GM18520 (cell line): ENCODE results near the gene ATRN.
"Not testable (repeated sequence)": the region's sequence is repeated elsewhere in the genome, so short reads cannot be mapped to it uniquely, and the experiment has no call there.

Source experiments
- ATAC-seq: cut with Tn5 transposase; IDR thresholded peaks from one replicate; pipeline ENCODE4 v1.9.1; 2021; ENCODE audit not compliant: unreplicated experiment

ATRN gene

GRCh38 chr20:3514012-3514642, 43.3 kb downstream of the ATRN start:
- no peak for ATAC-seq

DNA sequence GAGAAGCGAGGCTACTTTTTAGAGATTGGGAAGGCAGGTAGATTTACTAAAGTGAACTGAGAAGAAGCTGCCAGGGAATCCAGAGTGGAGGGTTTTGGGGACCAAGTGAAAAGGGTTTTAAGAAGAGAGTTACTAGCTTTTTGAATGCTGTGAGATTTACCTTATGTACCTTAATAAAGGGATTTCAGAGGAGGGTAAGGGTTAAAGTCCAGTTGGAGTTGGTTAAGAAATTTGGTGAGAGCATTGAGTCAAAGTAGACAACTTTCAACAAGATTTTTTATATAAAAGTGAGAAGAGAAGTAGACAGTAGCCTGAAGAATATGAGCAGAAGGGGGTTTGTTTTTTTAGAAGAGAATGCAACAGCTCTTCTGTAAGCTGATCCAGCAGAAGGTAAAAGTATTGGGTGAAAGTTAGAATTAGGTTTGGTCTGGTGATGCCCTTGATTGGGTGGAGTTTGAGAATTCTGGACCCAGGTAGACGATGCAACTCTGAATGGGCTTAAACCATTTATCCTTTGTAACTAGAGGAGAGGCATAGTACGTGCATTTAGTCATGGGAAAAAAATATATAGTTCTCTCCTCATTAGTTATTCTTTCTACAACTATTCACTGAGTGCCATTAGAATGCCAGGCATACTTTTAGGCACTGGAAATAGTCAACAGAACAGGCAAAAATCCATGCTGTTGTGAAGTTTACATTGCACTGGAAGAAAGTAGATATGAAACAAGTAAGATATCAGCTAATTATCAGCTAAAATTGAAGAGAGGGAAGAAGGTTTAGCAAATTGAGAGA, 44.8 kb downstream of the ATRN start:
- ATAC-seq = no peak

GRCh38 chr20:3521852-3522740, 51.3 kb downstream of the ATRN start:
- no peak for ATAC-seq

DNA sequence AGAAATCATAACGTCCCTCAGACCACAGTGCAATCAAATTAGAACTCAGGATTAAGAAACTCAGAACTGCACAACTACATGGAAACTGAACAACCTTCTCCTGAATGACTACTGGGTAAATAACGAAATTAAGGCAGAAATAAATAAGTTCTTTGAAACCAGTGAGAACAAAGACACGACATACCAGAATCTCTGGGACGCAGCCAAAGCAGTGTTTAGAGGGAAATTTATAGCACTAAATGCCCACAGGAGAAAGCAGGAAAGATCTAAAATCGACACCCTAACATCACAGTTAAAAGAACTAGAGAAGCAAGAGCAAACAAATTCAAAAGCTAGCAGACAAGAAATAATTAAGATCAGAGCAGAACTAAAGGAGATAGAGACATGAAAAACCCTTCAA, 53.9 kb downstream of the ATRN start:
- ATAC-seq = not testable (repeated sequence)

- no peak for ATAC-seq
These were observed 61.3 kb downstream of the ATRN start for GRCh38 chr20:3532089-3532615.

- not testable (repeated sequence) for ATAC-seq
These were observed 66.9 kb downstream of the ATRN start for GRCh38 chr20:3537733-3538132.

GRCh38 chr20:3539311-3540107, 68.7 kb downstream of the ATRN start:
- no peak for ATAC-seq

DNA sequence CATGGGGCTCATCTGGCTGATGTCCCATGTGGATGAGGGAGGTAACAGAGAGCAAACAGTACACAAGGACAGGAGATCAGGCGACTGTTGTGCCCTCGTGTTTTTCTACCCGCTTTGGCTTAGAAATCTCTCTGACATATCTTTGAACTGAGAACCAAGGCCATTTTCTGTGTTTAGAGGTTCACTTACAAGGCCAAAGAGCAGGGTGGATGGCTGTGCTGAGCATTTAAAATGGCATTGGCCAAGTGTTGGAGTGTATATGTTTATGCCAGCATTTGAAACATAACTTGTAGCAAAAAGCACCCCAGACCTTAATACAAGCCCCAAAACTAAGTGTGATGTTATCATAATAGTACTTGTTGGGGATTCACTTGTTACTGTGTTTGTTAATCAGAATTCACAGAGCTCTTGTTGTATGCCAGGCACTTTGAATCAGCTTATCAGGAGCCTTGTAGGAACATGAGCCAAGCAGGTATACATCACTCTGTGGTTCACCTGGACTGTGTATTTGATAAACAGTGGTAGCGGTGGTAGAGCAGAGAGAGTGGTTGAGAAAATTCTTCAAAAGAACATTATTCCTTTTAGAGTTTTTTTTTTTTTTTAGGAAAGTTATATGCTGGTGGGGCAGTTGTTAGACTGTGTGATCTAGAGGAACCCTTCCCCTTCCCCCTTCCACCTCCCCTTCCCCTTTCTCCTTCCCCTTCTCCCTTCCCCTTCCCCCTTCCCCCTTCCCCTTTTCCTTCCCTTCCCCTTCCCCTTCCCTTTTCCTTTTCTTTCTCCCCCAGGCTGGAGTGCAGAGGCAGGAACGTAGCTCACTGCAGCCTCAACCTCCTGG, 71.3 kb downstream of the ATRN start:
- no peak for ATAC-seq

DNA sequence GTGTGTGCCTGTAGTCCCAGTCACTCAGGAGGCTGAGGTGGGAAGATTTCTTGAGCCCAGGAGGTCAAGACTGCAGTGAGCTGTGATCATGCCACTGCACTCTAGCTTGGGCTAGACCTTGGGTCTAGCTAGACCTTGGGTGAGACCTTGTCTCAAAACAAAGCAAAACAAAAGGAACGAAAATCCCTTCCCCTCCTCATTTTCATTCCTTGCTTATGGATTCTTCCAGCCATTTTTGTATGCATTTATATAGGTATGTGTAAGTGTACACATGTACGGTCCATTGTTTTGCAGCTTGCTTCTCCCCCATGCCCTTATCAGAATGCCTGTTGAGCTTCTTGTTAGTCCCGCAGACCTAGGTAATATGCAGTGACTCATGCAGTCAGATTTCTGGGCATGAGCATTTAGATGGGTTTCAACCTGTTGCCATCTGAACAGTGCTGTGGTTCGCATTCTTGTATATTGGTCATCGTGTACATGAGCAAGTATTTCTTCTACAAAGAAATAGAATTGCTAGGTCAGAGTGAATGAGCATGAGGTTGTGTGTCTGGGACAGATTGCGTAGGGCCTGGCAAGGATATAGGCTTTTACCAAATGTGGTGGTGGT, 73.2 kb downstream of the ATRN start:
- ATAC-seq = no peak

GRCh38 chr20:3545401-3545925, 74.6 kb downstream of the ATRN start:
- ATAC-seq = no peak

GRCh38 chr20:3547906-3548305, 77.1 kb downstream of the ATRN start:
- no peak for ATAC-seq

DNA sequence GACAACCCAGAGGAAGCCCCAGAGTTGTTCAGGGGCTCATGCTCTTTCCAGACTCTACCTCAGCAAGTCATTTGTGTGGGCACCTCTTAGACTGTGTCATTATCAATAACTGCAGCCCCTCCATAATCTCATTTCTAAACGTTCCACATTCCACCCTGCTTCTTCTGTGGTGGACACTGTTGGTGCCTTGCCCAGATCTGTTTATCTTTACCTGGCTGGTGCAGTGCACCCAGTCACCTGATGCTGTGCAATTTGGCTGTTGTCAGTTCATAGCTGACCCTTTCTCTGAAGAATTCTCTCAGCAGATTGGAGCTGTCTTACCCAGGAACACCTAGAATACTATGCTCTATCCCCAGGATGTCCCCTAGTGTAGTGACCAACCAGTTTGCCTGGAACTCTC, 80.0 kb downstream of the ATRN start:
- ATAC-seq = no peak

- no peak for ATAC-seq
These were observed 81.0 kb downstream of the ATRN start for GRCh38 chr20:3551681-3552434.

GRCh38 chr20:3553663-3554062, 82.8 kb downstream of the ATRN start:
- no peak for ATAC-seq

DNA sequence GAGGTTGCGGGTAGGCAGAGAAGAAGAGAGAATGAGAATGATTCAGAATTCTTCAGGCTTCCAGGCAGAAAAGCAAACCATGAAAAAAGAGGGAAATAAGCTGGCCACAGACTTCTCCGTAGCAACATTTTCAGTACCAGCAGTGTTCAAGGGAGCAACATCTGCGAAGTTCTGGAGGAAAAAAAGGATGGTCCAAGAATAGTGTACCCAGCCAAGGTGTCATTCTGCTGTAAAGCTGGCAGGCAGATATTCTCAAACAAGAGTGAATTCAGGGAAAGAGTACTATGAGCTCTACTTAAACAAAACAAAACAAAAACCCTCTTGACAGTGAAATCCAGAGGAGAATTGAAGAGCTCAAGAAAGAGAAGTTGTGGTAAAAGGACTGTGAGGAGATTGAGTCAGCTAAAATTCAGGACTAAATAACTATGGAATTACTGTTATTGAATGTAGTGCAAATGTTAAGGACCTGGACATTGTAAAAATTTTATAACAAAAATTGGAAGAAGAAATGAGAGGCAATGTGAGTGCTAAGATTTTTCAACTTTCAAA, 86.5 kb downstream of the ATRN start:
- no peak for ATAC-seq

DNA sequence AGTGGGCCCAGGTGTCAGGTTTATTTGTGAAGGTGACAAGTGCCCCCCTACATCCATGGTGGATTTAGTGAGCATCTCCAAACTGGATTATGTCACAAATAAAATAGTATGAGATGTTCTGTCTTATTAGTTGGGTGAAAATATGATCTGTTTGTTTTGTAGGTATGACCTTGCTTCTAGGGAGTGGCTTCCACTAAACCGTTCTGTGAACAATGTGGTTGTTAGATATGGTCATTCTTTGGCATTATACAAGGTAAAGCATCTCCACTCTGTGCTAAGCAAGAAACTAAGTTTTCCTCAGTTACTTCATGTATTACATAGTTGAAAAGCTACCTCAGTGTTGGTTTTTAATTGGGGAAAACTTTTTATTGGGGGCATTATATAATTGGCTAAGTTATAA, 88.4 kb downstream of the ATRN start:
- no peak for ATAC-seq

DNA sequence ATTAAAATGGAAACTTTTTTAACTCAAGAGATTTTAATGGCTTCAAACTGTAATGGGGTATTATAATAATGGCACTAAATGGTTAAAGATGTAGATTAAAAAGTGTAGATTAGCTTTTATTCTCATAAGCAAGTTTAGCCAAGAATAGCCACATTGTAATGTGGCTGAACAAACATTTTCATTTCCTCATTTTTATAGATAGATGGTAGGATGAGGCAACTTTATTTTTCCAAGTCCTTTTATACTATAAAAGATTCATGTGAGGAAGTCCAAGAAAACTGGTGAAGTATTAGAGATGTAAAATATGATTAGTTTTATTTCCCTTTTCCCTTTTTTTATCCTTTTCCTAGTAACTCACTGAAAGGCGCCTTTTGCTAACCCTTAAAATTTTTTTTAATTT, 88.8 kb downstream of the ATRN start:
- ATAC-seq = no peak

DNA sequence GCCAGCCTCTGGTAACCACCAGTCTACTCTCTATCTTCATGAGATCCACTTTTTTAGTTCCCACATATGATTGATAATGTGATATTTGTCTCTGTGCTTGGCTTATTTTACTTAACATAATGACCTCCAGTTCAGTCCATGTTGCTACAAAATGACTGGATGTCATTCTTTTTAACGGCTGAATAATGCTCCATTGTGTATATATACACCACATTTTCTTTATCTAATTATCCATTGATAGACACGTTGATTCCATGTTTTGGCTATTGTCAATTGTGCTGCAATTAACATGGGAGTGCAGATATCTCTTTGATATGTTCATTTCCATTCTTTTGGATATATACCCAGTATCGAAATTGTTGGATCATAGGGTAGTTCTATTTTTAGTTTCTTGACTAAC, 89.3 kb downstream of the ATRN start:
- no peak for ATAC-seq
